ENCODE results near the gene ULBP2.
"Not testable (repeated sequence)": the region's sequence is repeated elsewhere in the genome, so short reads cannot be mapped to it uniquely, and the experiment has no call there.

DNA sequence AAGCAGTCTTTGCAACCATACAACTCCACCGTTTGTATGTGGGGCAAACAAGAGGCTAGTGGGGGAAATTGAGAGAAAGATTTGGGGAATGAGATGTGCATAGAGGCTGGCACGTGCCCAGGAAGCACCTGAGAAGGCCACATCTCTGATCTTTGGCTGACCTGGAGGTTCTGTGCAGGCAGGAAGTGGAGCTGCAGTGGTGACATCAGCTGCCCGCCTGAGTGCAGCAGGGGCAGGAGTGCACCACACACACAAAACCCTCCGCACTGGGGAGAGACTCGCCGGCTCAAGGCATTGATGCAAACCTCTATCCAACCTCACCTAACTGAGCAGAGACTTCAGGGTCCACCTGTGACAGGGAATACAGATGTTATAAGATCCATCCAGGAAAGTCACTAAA is 32.6 kb downstream of the ULBP2 start:
- TF ChIP-seq, protein P1, sequence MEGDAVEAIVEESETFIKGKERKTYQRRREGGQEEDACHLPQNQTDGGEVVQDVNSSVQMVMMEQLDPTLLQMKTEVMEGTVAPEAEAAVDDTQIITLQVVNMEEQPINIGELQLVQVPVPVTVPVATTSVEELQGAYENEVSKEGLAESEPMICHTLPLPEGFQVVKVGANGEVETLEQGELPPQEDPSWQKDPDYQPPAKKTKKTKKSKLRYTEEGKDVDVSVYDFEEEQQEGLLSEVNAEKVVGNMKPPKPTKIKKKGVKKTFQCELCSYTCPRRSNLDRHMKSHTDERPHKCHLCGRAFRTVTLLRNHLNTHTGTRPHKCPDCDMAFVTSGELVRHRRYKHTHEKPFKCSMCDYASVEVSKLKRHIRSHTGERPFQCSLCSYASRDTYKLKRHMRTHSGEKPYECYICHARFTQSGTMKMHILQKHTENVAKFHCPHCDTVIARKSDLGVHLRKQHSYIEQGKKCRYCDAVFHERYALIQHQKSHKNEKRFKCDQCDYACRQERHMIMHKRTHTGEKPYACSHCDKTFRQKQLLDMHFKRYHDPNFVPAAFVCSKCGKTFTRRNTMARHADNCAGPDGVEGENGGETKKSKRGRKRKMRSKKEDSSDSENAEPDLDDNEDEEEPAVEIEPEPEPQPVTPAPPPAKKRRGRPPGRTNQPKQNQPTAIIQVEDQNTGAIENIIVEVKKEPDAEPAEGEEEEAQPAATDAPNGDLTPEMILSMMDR (conservative IDR thresholded peaks at IDR 0.05): not testable (repeated sequence)
- not testable (repeated sequence) for TF ChIP-seq EZH2 (IDR thresholded peaks at IDR 0.05; ENCODE audit: low read depth)

Measured in PC-9 (cell line).